Measurements from ENCODE around the gene RAD9A.

Gene RAD9A

GRCh38 chr11:67411785-67412152 is 20.0 kb downstream of the RAD9A start:
- H3K4me3 Mint-ChIP-seq: peak overlapping the region; percentile 59

GRCh38 chr11:67412495-67413179 is 20.9 kb downstream of the RAD9A start:
- H3K36me3 Mint-ChIP-seq: peaks cover 4% of the 10 kb centered on the region
- ATAC-seq (ENCODE audit: low read depth) (no peak), DNase-seq (ENCODE audit: low spot score in 2 of 2) (no peak)
- peak overlapping the region; percentile 15 for H3K27ac Mint-ChIP-seq
- no peaks in the 10 kb centered on the region for H3K27me3 Mint-ChIP-seq
- H3K4me1 Mint-ChIP-seq: peaks cover 63% of the 10 kb centered on the region
- no peaks in the 10 kb centered on the region for H3K9me3 Mint-ChIP-seq
- peak overlapping the region; percentile 45 for H3K4me3 Mint-ChIP-seq

More at GRCh38 chr11:67411785-67412152, 20.0 kb downstream of the RAD9A start:
- Mint-ChIP-seq H3K27ac (peak overlapping the region; percentile 15), H3K27me3 (no peaks in the 10 kb centered on the region), H3K9me3 (no peaks in the 10 kb centered on the region), H3K36me3 (peaks cover 10% of the 10 kb centered on the region), H3K4me1 (peaks cover 63% of the 10 kb centered on the region)
- ATAC-seq (ENCODE audit: low read depth) (peak; percentile 9), DNase-seq (ENCODE audit: low spot score in 2 of 2) (no peak)

- peaks cover 3% of the 10 kb centered on the region for H3K36me3 Mint-ChIP-seq
- DNase-seq (ENCODE audit: low spot score in 2 of 2) (no peak), ATAC-seq (ENCODE audit: low read depth) (no peak)
- H3K4me1 Mint-ChIP-seq: peaks cover 63% of the 10 kb centered on the region
- no peaks in the 10 kb centered on the region for H3K9me3 Mint-ChIP-seq
- no peaks in the 10 kb centered on the region for H3K27me3 Mint-ChIP-seq
- peak overlapping the region; percentile 15 for H3K27ac Mint-ChIP-seq
- peak overlapping the region; percentile 45 for H3K4me3 Mint-ChIP-seq
These were observed 21.6 kb downstream of the RAD9A start for GRCh38 chr11:67413266-67413849.

GRCh38 chr11:67415501-67416304 is 23.9 kb downstream of the RAD9A start, which contains the start of gene CARNS1:
TSS of gene CARNS1 (plus strand) at chr11:67415678. CDS start at chr11:67416200, 522 bp downstream.
- Mint-ChIP-seq H3K9me3 (no peaks in the 10 kb centered on the region), H3K4me1 (peaks cover 59% of the 10 kb centered on the region), H3K36me3 (no peaks in the 10 kb centered on the region), H3K27ac (peak within 1 kb of the TSS; percentile 80), H3K27me3 (no peaks in the 10 kb centered on the region), H3K4me3 (peak within 1 kb of the TSS; percentile 90)
- DNase-seq (ENCODE audit: low spot score in 2 of 2) (no peak), ATAC-seq (ENCODE audit: low read depth) (no peak)

GRCh38 chr11:67416416-67417335 is 24.9 kb downstream of the RAD9A start:
- no peaks in the 10 kb centered on the region for H3K27me3 Mint-ChIP-seq
- no peaks in the 10 kb centered on the region for H3K36me3 Mint-ChIP-seq
- peak overlapping the region; percentile 71 for H3K27ac Mint-ChIP-seq
- DNase-seq (ENCODE audit: low spot score in 2 of 2): peak in 1 of 2 donors; percentile 58
- ATAC-seq (ENCODE audit: low read depth): peak; percentile 37
- peak overlapping the region; percentile 87 for H3K4me3 Mint-ChIP-seq
- H3K9me3 Mint-ChIP-seq: no peaks in the 10 kb centered on the region
- H3K4me1 Mint-ChIP-seq: peaks cover 56% of the 10 kb centered on the region

- Mint-ChIP-seq H3K4me3 (peak overlapping the region; percentile 87), H3K36me3 (no peaks in the 10 kb centered on the region), H3K27me3 (no peaks in the 10 kb centered on the region), H3K27ac (peak overlapping the region; percentile 78), H3K9me3 (no peaks in the 10 kb centered on the region), H3K4me1 (peaks cover 49% of the 10 kb centered on the region)
- DNase-seq (ENCODE audit: low spot score in 2 of 2) (no peak), ATAC-seq (ENCODE audit: low read depth) (no peak)
These were observed 25.6 kb downstream of the RAD9A start for GRCh38 chr11:67417425-67417824.

GRCh38 chr11:67418476-67419281 is 26.9 kb downstream of the RAD9A start:
- Mint-ChIP-seq H3K9me3 (no peaks in the 10 kb centered on the region), H3K4me3 (peak overlapping the region; percentile 87), H3K4me1 (peaks cover 43% of the 10 kb centered on the region), H3K27ac (peak overlapping the region; percentile 78), H3K36me3 (no peaks in the 10 kb centered on the region), H3K27me3 (no peaks in the 10 kb centered on the region)
- DNase-seq (ENCODE audit: low spot score in 2 of 2): peak; percentile 70 to 74
- peak; percentile 58 for ATAC-seq (ENCODE audit: low read depth)

GRCh38 chr11:67419325-67420049 is 27.7 kb downstream of the RAD9A start:
- Mint-ChIP-seq H3K36me3 (no peaks in the 10 kb centered on the region), H3K27me3 (no peaks in the 10 kb centered on the region), H3K4me3 (peak overlapping the region; percentile 87), H3K4me1 (peaks cover 44% of the 10 kb centered on the region), H3K27ac (peak overlapping the region; percentile 78), H3K9me3 (no peaks in the 10 kb centered on the region)
- DNase-seq (ENCODE audit: low spot score in 2 of 2) (no peak), ATAC-seq (ENCODE audit: low read depth) (no peak)

GRCh38 chr11:67420147-67420645 is 28.4 kb downstream of the RAD9A start:
- Mint-ChIP-seq H3K27ac (peak overlapping the region; percentile 78), H3K36me3 (peaks cover 1% of the 10 kb centered on the region), H3K9me3 (no peaks in the 10 kb centered on the region), H3K4me3 (peak overlapping the region; percentile 87), H3K27me3 (no peaks in the 10 kb centered on the region), H3K4me1 (peaks cover 46% of the 10 kb centered on the region)
- no peak for DNase-seq (ENCODE audit: low spot score in 2 of 2)
- no peak for ATAC-seq (ENCODE audit: low read depth)

GRCh38 chr11:67420646-67421429 is 29.1 kb downstream of the RAD9A start:
- Mint-ChIP-seq H3K4me3 (peak overlapping the region; percentile 87), H3K27ac (peak overlapping the region; percentile 78), H3K36me3 (peaks cover 1% of the 10 kb centered on the region), H3K9me3 (no peaks in the 10 kb centered on the region), H3K4me1 (peaks cover 45% of the 10 kb centered on the region), H3K27me3 (no peaks in the 10 kb centered on the region)
- DNase-seq (ENCODE audit: low spot score in 2 of 2) (peak; percentile 98 to 99), ATAC-seq (ENCODE audit: low read depth) (peak; percentile 80)

GRCh38 chr11:67421430-67422031 is 29.7 kb downstream of the RAD9A start:
- Mint-ChIP-seq H3K4me1 (peaks cover 38% of the 10 kb centered on the region), H3K9me3 (no peaks in the 10 kb centered on the region), H3K27me3 (no peaks in the 10 kb centered on the region), H3K27ac (peak overlapping the region; percentile 65), H3K36me3 (peaks cover 1% of the 10 kb centered on the region), H3K4me3 (peak overlapping the region; percentile 87)
- ATAC-seq (ENCODE audit: low read depth) (no peak), DNase-seq (ENCODE audit: low spot score in 2 of 2) (no peak)
